NT2/D1 (cell line): ENCODE results near the gene ABCF1.
"Not testable (repeated sequence)": the region's sequence is repeated elsewhere in the genome, so short reads cannot be mapped to it uniquely, and the experiment has no call there.

Experiments used
- SUZ12 ChIP-seq: IDR thresholded peaks from 2 replicates; pipeline ENCODE4 v1.6.1; 2011; ENCODE audit not compliant: insufficient read length, insufficient read depth; ENCODE audit errors: extremely low read depth
- YY1 ChIP-seq: IDR thresholded peaks from 2 replicates; pipeline ENCODE4 v1.6.1; 2011; ENCODE audit not compliant: insufficient read length, insufficient read depth
- ZNF274 ChIP-seq: IDR thresholded peaks from 2 replicates; pipeline ENCODE4 v1.6.1; 2011; ENCODE audit warnings: mild to moderate bottlenecking, low read depth, low read length

DNA sequence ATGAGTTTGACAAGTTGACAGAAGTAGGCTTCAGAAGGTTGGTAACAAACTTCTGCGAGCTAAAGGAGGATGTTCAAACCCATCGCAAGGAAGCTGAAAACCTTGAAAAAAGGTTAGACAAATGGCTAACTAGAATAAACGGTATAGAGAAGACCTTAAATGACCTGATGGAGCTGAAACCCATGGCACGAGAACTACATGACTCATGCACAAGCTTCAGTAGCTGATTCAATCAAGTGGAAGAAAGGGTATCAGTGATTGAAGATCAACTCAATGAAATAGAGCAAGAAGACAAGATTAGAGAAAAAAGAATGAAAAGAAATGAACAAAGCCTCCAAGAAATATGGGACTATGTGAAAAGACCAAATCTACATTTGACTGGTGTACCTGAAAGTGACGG is 49.3 kb upstream of the ABCF1 start:
- not testable (repeated sequence) for TF ChIP-seq YY1, ZNF274, SUZ12
